HL-60/S4 treated with phorbol 12-myristate 13-acetate at 8.2 ng/mL for 4 days and 3 days (cell line): Measurements from ENCODE around the gene ENTREP1.

Experiments used
- in situ Hi-C: fragments of 300-500 bp; cut with MboI; formaldehyde crosslinking; loops from 2 replicates; pipeline ENCODE4 v1.15.0; 2022; ENCODE audit warnings: low sequenced_read_pairs

The ENTREP1 gene

GRCh38 chr9:69363191-69363590, 38.2 kb downstream of the ENTREP1 start:
- in situ Hi-C loops: no loop called here

- in situ Hi-C loops: no loop called here
Observed at GRCh38 chr9:69364510-69365150, 39.6 kb downstream of the ENTREP1 start.

- in situ Hi-C loops: no loop called here
Observed at GRCh38 chr9:69370430-69370829, 45.4 kb downstream of the ENTREP1 start.

GRCh38 chr9:69371001-69371400, 46.0 kb downstream of the ENTREP1 start:
- in situ Hi-C loops: no loop called here

- in situ Hi-C loops: no loop called here
Observed at GRCh38 chr9:69376651-69377050, 51.6 kb downstream of the ENTREP1 start.

GRCh38 chr9:69377291-69377690, 52.3 kb downstream of the ENTREP1 start:
- in situ Hi-C loops: no loop called here

- in situ Hi-C loops: no loop called here
Observed at GRCh38 chr9:69377981-69378380, 53.0 kb downstream of the ENTREP1 start.

GRCh38 chr9:69379270-69379982, 54.4 kb downstream of the ENTREP1 start:
- in situ Hi-C loops: no loop called here

GRCh38 chr9:69380301-69380700, 55.3 kb downstream of the ENTREP1 start:
- in situ Hi-C loops: no loop called here

- in situ Hi-C loops: no loop called here
Observed at GRCh38 chr9:69380811-69381210, 55.8 kb downstream of the ENTREP1 start.

GRCh38 chr9:69382135-69382534, 57.1 kb downstream of the ENTREP1 start:
- in situ Hi-C loops: no loop called here

GRCh38 chr9:69385581-69386033, 60.6 kb downstream of the ENTREP1 start:
- in situ Hi-C loops: no loop called here

GRCh38 chr9:69386651-69387050, 61.6 kb downstream of the ENTREP1 start:
- in situ Hi-C loops: no loop called here

GRCh38 chr9:69388596-69388995, 63.6 kb downstream of the ENTREP1 start:
- in situ Hi-C loops: no loop called here

GRCh38 chr9:69389437-69389995, 64.5 kb downstream of the ENTREP1 start:
- in situ Hi-C loops: no loop called here

GRCh38 chr9:69391487-69391886, 66.5 kb downstream of the ENTREP1 start:
- in situ Hi-C loops: no loop called here

- in situ Hi-C loops: no loop called here
Observed at GRCh38 chr9:69391946-69392345, 66.9 kb downstream of the ENTREP1 start.

GRCh38 chr9:69392826-69393225, 67.8 kb downstream of the ENTREP1 start:
- in situ Hi-C loops: no loop called here

GRCh38 chr9:69393425-69393824, 68.4 kb downstream of the ENTREP1 start:
- in situ Hi-C loops: no loop called here

- in situ Hi-C loops: no loop called here
Observed at GRCh38 chr9:69395718-69396117, 70.7 kb downstream of the ENTREP1 start.

- in situ Hi-C loops: no loop called here
Observed at GRCh38 chr9:69396759-69397158, 71.7 kb downstream of the ENTREP1 start.
